Measurements from ENCODE around the gene EHD4.
A peak's percentile ranks its signal among the peaks of the same experiment; 100 is the strongest.

The EHD4 gene

GRCh38 chr15:41895957-41896356 lies 76.4 kb downstream of the EHD4 start:
- DNase-seq (ENCODE audit: low read depth in 2 of 2): no peak

- DNase-seq (ENCODE audit: low read depth in 2 of 2): no peak
Measured at GRCh38 chr15:41895491-41895890, 76.9 kb downstream of the EHD4 start.

GRCh38 chr15:41894791-41895463 lies 77.4 kb downstream of the EHD4 start:
- peak in 1 of 2 donors; percentile 78 for DNase-seq (ENCODE audit: low read depth in 2 of 2)

GRCh38 chr15:41894251-41894790 lies 78.0 kb downstream of the EHD4 start:
- no peak for DNase-seq (ENCODE audit: low read depth in 2 of 2)

- DNase-seq (ENCODE audit: low read depth in 2 of 2): no peak
Measured at GRCh38 chr15:41893422-41894250, 78.7 kb downstream of the EHD4 start, which contains the start of gene SPTBN5. Gene SPTBN5, minus strand, starts transcription at chr15:41894053. Its CDS starts 556 bp downstream, at chr15:41893497.

GRCh38 chr15:41892621-41893421 lies 79.5 kb downstream of the EHD4 start:
- no peak for DNase-seq (ENCODE audit: low read depth in 2 of 2)

GRCh38 chr15:41891946-41892345 lies 80.4 kb downstream of the EHD4 start:
- no peak for DNase-seq (ENCODE audit: low read depth in 2 of 2)

GRCh38 chr15:41891226-41891625 lies 81.1 kb downstream of the EHD4 start:
- DNase-seq (ENCODE audit: low read depth in 2 of 2): no peak

- no peak for DNase-seq (ENCODE audit: low read depth in 2 of 2)
Measured at GRCh38 chr15:41890050-41890690, 82.2 kb downstream of the EHD4 start.

- no peak for DNase-seq (ENCODE audit: low read depth in 2 of 2)
Measured at GRCh38 chr15:41888662-41889253, 83.6 kb downstream of the EHD4 start.

- no peak for DNase-seq (ENCODE audit: low read depth in 2 of 2)
Measured at GRCh38 chr15:41887893-41888292, 84.5 kb downstream of the EHD4 start.

GRCh38 chr15:41887161-41887560 lies 85.2 kb downstream of the EHD4 start:
- DNase-seq (ENCODE audit: low read depth in 2 of 2): no peak

GRCh38 chr15:41886741-41887140 lies 85.6 kb downstream of the EHD4 start:
- DNase-seq (ENCODE audit: low read depth in 2 of 2): no peak

GRCh38 chr15:41885841-41886240 lies 86.5 kb downstream of the EHD4 start:
- no peak for DNase-seq (ENCODE audit: low read depth in 2 of 2)

GRCh38 chr15:41885321-41885720 lies 87.0 kb downstream of the EHD4 start:
- DNase-seq (ENCODE audit: low read depth in 2 of 2): no peak

GRCh38 chr15:41884458-41884857 lies 87.9 kb downstream of the EHD4 start:
- no peak for DNase-seq (ENCODE audit: low read depth in 2 of 2)

- no peak for DNase-seq (ENCODE audit: low read depth in 2 of 2)
Measured at GRCh38 chr15:41883484-41883825, 88.9 kb downstream of the EHD4 start.

GRCh38 chr15:41882689-41883483 lies 89.5 kb downstream of the EHD4 start:
- no peak for DNase-seq (ENCODE audit: low read depth in 2 of 2)

- DNase-seq (ENCODE audit: low read depth in 2 of 2): no peak
Measured at GRCh38 chr15:41881920-41882688, 90.3 kb downstream of the EHD4 start.

- no peak for DNase-seq (ENCODE audit: low read depth in 2 of 2)
Measured at GRCh38 chr15:41881550-41881919, 90.8 kb downstream of the EHD4 start.

Data from stimulated activated CD4-positive, alpha-beta T cell treated with anti-CD3 and anti-CD28 coated beads, Interleukin-1b, Interleukin-23, amount 100 ng/mL, for 1 hour (primary cell).